Measurements from ENCODE around the gene PDCD5.

The PDCD5 gene

DNA sequence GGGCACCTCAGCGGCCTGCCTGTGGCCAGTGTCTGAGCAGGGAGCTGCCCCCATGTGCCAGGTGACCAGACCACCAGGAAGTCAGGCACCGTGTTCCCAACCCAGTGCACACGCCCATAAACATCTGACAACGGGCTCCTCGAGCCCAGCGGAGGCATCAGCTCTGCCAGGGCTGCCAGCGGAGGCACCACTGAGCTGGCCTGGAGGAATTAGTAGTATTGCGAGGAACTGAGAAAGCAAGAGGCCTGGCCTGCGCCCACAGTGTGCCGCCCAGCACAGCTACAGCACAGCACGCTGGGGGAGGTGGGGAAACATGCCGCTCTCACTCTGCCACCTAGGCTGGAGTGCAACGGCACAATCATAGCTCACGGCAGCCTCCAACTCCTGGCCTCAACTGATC, 49.3 kb downstream of the PDCD5 start:
- FAIRE-seq = no peak
- DNase-seq (ENCODE audit: low spot score) = no peak

DNA sequence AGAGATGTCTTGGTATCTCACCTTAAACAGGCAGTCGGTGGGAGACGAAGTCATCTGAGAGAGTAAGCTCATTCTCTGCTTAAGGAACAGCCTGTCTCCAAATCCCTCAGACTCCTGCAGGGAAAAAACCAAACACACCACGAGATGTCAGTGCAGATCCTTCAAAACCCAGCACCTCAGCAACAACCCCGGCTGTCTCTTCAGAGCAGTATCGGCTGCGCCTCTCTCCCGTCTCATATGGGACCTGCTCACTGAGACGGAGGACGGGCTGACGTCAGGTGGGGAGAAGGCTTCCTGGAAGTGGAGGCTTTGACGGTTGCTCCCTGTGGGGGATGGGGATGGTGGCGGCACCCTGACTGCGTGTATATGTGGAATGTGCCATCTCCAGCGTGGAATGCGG, 50.4 kb downstream of the PDCD5 start:
- FAIRE-seq (no peak), DNase-seq (ENCODE audit: low spot score) (no peak)
